ENCODE measurements around the gene SCNN1B.
"Not testable (repeated sequence)": the region's sequence is repeated elsewhere in the genome, so short reads cannot be mapped to it uniquely, and the experiment has no call there.

SCNN1B gene

DNA sequence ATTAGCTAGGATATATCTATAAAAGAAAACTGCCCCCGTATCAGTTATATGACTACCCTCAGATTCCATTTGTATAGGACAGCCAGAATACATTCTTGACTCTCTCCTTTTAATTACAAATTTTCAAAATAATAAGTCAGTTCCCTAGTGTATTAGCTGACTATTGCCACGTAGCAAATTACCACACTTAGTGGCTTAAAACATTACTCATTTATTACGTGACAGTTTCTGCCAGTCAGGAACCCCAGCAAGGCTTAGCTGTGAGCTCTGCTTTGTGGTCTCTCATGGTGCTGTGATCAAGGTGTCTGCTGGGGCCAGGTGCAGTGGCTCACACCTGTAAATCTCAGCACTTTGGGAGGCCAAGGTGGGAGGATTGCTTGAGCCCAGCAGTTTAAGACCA is 13.9 kb upstream of the SCNN1B start:
- no peak for DNase-seq

DNA sequence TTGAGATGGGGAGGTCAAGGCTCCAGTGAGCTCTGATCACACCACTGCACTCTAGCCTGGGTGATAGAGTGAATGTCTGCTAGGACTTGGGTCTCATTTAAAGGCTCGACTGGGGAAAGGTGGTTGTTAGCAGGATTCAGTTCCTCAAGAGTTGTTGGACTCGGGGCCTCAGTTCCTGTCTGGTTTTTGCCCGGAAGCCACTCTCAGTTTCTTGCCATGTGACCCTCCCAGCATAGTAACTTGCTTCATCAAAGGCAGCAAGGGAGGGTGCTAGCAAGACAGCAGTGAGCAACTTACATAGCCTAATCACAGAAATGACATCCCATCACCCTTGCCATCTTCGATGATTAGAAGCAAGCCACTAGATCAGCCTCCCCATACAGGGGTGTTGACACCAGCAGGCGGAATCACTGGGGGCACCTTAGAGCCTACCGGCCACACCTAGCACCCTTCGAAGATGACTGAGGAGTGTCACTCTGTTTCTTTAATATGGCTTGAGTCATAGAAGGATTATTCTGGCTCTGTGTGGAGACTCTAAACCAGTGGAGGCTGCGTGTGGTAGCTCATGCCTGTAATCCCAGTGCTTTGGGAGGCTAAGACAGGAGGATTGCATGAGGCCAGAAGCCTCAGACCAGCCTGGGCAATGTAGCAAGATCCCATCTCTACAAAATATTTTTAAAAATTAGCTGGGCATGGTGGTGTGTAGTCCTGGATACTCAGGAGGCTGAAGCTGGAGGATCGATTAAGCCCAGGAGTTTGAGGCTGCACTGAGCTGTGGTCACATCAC is 13.2 kb upstream of the SCNN1B start:
- no peak for DNase-seq

DNA sequence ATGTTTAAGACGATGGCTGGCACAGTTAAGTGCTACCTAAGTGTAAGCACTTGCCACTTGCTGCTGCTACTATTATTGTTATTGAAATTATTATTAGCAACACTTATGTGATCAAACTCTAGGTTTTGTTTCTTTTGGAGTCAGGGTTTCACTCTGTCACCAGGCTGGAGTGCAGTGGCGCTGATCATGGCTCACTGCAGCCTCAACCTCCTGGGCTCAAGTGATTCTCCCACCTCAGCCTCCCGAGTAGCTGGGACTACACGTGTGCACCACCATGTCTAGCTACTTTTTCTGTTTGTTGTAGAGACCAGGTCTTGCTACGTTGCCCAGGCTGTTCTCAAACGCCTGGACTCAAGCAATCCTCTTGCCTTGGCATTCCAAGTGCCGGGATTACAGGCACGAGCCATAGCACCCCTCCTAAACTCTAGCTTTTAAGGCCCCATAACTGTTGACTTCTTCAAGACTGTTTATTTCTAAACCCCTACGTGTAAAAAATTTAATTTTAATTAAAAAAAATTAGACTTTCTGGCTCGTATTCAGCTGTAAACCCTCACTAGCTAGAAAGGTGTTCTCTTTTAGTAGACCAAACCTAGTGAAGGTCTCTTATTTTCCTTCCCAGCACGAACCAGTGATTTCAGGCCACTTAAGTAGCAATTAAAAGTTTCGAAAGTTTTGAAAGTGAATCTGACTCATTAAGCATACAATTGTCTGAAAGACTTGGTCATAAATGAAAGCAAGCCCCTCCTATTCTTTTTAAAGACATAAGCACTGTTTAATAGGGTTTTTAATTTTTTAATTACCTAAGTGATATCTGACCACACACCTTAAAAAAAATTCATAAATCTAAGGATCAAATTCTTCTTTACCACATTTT is 11.7 kb upstream of the SCNN1B start:
- DNase-seq, result no peak

DNA sequence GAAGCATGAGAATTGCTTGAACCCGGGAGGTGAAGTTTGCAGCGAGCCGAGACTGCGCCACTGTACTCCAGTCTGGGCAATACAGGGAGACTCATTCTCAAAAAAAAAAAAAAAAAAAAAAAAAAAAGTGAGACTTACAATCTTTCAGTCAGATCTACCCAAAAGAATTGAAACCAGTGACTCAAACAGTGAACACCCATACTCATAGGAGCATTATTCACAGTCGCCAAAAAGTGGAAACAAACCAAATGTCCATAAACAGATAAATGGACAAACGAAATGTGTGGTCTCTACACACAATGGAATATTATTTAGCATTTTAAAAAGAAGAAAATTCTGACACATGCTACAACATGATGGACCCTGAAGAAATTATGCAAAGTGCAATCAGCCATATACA is 9.1 kb upstream of the SCNN1B start:
- no peak for DNase-seq

DNA sequence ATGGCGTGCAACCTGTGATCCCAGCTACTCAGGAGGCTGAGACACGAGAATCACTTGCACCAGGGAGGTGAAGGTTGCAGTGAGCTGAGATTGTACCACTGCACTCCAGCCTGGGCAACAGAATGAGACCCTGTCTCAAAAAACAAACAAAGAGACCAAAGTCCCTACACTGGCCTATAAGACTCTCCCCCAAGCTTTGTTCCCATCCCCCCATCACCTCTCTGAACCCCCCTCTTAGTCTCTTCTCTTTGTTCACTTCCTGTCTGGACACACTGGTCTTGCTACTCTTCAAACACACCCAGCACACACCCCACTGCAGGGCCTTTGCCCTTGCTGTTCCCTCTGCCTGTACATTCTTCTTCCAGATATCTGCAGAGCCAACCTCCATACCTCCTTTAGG is 7.8 kb upstream of the SCNN1B start:
- DNase-seq, result no peak

DNA sequence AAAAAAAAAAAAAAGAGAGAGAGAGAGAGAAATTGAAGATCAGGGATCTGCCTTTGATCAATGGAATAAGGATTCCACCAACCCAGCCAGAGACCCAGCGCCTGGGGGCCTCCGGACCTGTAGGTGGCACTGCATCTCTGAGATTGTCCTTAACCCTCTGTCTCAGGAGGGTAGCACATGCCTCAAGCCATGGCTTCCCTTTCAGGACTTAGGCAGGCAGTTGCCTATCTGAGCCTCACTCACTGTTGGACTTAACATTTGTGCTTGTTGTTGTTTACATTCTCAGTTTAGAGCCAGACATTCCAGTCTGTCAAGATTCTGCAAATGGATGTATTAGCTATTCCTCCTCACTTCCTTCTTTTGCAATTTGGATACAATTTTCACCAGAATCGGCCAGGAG is 5.1 kb upstream of the SCNN1B start:
- DNase-seq, result no peak

DNA sequence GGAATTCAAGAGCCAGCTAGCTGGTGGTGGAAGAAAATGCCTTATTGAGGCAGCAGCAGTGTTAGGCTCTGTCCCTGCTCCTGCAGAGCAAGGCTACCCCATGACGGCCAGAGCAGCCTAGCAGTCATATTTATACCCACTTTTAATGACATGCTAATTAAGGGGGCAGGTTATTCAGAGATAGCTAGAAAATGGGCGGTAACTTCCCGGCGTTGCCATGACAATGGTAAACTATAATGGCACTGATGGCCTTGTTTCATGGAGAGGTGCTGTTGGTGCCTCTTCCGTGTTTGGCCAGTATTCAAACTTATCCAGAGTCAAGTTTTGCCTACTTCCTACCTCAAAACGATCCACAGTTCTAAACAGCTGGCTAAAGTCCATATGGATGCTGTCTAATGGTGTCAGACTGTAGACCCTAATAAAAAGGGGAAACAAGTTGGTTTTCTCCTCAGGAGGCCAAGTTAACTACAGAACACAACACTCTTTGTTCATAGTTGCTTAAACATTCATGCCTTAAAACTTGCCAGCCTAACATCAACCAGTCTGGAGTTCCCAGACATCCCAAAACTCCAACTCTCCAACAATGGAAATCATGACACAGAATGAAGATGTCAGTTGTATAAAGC is 3.7 kb upstream of the SCNN1B start:
- no peak for DNase-seq

DNA sequence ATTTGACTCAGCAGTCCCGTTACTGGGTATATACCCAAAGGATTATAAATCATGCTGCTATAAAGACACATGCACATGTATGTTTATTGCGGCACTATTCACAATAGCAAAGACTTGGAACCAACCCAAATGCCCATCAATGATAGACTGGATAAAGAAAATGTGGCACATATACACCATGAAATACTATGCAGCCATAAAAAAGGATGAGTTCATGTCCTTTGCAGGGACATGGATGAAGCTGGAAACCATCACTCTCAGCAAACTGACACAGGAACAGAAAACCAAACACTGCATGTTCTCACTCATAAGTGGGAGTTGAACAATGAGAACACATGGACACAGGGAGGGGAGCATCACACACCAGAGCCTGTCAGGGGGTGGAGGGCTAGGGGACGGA is 2.3 kb upstream of the SCNN1B start:
- not testable (repeated sequence) for DNase-seq

DNA sequence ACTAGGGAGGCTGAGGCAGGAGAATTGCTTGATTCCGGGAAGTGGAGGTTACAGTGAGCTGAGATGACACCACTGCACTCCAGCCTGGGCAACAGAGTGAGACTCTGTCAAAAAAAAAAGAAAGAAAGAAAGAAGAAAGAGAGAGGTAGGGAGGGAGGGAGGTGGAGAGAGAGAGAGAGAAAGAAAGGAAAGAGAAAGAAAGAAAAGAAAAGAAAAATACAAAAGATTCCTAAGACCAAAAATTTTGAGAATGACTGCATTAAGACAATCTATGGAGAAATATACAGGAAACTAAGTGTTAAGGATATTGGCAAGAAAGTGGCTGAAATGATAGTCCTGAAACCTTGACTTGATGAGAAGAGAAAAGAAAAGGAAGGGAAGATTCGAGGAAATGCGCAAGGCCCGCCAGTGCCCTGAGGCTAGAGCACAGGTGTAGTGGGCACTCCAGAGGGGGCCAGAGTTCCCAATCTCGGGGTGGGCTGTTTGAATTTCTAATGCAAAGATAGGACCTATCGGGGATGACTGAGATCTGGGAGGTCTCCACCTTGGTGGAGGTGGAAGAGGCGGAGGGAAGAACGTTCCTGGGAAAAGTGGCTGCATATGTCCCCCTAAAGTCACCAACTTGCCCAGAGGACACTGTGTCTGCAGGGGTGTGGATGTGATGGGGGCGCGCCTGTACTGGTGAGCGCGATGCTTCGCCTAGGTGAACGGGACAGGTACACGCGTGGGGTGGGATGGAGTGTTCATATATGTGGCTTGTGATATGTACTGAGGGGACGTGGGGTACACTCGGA is 654 bp upstream of the SCNN1B start:
- no peak for DNase-seq

DNA sequence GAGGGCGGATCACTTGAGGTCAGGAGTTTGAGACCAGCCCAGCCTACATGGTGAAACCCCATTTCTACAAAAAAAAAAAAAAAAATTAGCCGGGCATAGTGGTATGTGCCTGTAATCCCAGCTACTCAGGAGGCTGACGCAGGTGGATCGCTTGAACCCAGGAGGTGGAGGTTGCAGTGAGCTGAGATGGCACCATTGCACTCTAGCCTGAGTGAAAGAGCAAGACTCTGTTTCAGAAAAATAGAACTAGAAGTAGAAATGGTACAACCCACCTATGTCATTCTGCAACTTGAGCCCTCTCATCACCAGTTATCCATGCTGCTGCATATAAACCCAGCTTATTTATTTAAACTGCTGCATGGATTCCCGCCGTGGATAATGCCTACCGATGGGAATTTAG is 1.6 kb downstream of the SCNN1B start:
- no peak for DNase-seq

DNA sequence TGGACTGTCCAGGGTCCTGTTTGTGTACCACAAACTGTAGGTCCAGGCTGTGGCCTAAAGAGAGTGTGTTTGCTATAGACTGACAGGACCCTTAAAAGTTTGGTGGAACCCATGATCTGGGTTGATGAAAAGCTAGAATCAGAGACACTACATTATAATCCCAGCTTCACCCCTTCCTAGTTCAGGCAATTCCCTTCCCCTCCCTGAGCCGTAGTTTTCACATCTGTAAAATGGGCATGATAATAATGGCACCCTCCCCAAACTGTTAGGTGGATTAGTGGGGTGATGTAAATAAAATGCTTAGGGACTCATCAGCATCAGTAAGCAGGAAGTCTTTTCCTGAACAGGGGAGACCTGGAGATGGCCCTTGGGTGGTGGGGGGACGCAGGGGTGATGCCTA is 2.5 kb downstream of the SCNN1B start:
- no peak for DNase-seq

DNA sequence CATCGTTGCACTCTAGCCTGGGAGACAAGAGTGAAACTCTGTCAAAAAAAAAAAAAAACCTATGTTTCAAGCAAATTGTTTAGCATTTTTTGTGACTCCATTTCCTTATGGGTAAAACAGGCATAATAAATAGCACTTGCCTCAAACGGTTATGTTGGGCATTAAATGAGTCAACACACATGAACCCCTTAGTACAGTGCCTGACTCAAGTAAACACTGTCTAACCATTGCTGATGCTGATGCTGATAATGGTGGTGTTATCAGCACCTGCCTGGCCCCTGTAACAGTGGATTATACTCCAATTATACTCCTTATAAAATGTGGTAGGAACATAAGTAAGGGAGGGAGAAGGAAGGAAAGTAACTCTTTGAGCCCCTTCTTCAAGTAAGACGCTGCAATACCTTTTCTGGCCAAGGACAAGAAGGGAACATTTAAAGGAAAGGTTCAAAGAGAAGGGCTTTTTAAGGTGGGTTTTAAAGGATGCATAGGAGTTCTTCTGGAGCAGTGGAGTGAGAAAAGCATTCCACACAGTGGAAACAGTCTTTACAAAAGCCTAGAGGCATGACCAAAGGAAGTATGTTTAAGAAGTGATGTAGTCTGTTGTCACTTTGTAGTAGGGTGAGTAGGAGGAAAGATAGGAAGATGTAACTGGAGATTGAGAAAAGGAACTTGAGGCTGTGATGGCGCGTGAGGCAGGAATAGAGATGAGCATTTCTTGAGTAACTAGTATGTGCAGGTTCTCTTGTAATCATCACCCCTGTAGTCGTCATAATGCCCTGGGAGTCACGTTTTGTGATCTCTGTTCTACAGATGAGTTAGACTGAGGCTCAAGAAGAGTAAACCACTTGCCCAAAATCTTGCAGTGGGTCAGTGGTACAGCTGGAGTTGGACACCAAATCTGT is 4.3 kb downstream of the SCNN1B start:
- DNase-seq, result no peak

DNA sequence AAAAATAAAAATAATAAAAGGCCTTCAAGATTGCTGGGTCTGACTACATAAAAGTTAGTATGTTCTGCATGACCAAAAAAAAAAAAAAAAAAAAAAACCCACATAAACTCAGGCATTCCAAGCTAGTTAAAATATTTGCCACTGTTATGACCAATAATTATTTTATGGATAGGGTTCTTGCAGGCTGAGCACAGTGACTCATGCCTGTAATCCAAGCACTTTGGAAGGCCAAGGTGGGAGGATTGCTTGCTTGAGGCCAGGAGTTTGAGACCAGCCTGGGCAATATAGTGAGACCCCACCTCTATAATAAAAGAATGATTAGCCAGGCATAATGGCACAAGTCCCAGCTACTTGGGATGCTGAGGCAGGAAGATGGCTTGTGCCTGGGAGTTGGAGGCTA is 8.1 kb downstream of the SCNN1B start:
- DNase-seq, result no peak

DNA sequence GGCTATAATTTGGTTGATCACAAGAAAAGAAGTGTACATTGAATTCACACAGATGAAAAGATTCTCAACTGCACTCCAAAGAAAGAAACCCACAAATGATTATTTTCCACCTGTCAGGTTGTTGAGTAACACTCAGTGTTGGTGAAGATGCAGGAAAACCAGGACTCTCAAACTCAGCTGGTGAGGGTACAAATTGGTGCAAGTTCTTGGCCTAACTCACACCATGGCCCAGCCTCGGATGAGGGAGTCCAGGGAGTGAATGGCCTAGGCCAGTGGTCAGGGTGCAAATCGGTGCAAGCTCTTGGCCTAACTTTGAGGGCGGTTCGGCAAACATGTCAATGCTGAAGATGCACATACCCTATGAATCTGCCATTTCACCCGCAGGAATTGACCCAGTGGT is 8.6 kb downstream of the SCNN1B start:
- DNase-seq, result no peak

DNA sequence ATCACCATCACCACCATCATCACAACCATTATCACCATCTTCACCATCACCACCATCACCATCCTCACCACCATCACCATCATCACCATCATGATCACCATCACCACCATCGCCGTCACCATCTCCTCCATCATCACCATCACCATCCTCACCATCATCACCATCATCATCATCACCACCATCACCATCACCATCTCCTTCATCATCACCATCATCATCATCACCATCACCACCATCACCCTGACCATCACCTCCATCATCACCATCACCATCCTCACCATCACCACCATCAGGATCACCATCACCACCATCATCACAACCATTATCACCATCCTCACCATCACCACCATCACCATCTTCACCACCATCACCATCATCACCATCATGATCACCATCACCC is 14.1 kb downstream of the SCNN1B start:
- no peak for DNase-seq

DNA sequence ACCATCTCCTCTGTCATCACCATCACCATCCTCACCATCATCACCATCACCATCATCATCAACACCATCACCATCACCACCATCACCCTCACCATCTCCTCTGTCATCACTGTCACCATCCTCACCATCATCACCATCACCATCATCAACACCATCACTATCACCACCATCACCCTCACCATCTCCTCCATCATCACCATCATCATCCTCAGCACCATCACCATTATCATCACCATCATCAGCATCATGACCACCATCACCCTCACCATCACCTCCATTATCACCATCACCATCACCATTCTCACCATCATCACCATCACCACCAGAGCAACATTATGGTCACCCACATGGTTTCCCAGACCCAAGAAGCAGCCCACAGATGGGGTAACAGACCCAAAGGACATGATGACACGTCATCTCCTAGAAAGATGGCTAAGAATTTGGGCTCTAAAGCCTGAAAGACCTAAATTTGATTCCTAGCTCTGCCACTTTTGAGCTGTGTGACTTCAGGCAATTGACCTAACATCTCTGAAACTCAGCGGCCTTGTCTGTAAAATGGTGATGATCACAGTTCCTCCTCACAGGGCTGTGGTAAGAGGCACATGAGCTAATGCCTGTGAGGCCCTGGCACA is 14.6 kb downstream of the SCNN1B start:
- DNase-seq, result no peak

DNA sequence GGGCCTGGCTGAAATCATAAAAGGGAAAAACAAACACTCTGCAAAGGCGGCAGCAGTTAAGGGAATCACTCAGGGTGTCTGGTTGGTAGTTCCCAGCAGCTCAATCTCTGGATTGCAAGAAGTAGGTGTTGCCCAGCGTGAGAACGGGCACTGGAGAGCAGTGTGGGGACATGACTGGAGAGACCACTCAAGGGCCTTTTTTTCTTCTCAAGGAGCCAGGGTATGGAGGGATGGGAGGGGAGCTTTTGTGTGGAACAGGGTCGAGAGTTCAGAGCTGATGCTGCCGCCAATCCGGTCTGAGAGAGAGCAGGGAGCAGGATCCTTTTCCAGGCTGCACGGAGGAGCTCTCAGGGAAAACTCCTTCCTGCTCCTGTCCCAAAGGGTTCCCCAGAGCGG is 15.2 kb downstream of the SCNN1B start:
- DNase-seq, result no peak

DNA sequence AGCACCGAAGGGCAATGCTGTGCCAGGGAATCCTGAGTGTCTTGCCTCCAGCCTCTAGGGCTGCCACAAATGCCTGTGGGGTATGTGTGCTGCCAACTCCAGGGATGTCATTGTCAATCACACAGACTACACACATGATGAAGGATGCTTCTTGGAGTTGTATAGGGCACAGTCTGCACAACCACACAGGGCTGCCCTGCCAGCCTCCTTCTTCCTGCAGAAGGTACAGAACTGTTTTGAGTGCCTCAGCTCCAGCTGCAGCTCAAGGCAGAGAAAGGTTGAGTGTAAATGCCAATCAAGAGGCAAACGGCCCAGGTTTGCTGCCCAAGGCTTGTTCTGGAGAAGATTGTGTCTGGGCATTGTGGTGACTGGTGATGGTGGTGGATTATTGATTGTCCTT is 15.6 kb downstream of the SCNN1B start:
- DNase-seq, result no peak

DNA sequence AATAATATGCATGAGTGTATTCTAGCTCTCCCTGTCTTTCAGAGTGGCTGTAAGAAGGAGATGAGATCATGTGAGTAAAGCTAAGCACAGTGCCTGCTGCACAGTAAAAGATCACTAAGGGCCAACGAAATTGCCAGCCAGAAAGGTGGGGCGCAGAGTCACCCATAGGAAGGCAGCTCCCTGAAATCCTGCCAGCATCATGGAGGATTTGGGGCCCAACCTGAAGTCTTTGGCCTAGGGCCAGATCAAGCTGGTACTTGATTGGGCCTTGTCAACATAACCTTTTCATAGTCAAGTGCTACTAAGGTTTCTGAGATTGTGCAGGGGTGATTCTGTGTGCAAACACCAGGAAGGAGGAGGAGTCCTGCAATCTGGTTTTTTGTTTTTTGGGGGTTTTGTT is 16.5 kb downstream of the SCNN1B start:
- DNase-seq, result no peak

Data from nucleus accumbens (tissue), 56 donors.